Fibroblast of mammary gland (primary cell): Measurements from ENCODE around the gene C1orf53.

ENCODE experiments used
- DNase-seq: peaks from one replicate; pipeline ENCODE4 v3.0.0-alpha.2; 2010; ENCODE audit warnings: low read depth
- H3K4me3 ChIP-seq: 2 replicates; pipeline ENCODE4 v1.5.1; 2011; ENCODE audit warnings: low read depth, mild to moderate bottlenecking, low read length, moderate library complexity; ENCODE audit not compliant: control insufficient read depth
- TF ChIP-seq, protein P1 (sequence below): conservative IDR thresholded peaks from 2 replicates; pipeline ENCODE4 v1.5.1; 2011; ENCODE audit warnings: low read depth, low read length, inconsistent platforms; ENCODE audit not compliant: control insufficient read depth, insufficient read depth

The C1orf53 gene

DNA sequence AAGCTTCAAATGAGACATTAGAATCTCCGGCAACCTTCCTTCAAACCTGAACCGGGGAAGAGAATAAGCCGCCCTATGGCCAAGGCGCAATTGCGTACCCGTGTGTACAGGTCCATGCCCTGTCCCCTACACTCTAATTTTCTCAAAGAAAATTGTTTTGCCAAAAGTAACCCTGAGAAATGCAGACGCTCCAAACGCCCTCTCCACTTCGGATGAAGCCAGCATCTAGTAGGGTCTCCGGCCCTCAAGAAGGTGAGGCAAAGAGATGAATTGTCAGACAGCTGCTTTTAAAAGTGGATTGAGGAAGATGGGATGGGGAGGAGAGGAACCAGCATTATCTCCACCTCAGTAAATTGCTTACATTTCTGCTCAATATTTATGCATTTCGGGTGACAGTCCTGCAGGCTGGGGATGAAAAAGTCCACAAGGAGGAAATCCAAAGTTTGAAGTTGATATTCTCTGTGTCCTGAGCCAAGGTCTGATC, 14.1 kb downstream of the C1orf53 start:
- TF ChIP-seq, protein P1, sequence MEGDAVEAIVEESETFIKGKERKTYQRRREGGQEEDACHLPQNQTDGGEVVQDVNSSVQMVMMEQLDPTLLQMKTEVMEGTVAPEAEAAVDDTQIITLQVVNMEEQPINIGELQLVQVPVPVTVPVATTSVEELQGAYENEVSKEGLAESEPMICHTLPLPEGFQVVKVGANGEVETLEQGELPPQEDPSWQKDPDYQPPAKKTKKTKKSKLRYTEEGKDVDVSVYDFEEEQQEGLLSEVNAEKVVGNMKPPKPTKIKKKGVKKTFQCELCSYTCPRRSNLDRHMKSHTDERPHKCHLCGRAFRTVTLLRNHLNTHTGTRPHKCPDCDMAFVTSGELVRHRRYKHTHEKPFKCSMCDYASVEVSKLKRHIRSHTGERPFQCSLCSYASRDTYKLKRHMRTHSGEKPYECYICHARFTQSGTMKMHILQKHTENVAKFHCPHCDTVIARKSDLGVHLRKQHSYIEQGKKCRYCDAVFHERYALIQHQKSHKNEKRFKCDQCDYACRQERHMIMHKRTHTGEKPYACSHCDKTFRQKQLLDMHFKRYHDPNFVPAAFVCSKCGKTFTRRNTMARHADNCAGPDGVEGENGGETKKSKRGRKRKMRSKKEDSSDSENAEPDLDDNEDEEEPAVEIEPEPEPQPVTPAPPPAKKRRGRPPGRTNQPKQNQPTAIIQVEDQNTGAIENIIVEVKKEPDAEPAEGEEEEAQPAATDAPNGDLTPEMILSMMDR, result no peak
- DNase-seq, result no peak
- H3K4me3 ChIP-seq, result no peak overlapping the region

DNA sequence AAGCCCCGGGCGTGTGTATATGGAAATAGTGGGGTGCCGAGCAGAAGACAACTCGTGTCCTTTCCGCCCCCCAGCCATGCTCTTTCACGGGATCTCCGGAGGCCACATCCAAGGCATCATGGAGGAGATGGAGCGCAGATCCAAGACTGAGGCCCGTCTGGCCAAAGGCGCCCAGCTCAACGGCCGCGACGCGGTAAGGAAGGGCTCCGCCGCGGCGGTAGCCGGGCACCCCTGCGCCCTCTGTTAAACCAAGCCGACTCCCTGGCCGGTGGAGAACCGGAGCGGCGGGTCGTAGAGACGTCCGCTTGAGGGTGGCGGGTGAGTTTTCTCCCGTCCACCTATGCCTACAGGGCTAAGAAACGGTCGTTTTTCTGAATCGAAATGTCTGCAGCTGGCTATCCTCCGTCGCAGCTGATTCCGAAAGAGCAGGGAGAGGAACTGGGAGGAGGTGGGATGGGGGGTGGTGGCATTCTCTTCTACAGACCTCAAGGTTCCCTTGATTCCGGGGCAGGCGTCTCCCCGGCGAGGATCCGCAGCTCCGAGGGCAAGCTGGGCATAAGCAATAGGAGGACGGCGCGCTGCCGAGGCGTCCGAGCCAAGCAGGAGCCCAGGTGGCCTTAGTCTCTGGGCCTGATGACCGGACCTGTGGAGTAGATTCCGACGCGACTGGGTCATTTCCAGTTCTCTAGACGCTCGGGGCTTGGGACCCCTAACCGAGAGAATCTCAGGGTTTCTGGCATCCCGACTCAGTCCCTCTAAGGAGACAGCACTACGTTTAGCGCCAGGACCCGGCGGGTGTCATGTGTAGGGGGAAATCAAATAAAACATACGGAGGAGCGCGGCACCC, 15.6 kb downstream of the C1orf53 start:
- no peak for DNase-seq
- TF ChIP-seq, protein P1, result no peak
- peak overlapping the region; percentile 3 for H3K4me3 ChIP-seq

DNA sequence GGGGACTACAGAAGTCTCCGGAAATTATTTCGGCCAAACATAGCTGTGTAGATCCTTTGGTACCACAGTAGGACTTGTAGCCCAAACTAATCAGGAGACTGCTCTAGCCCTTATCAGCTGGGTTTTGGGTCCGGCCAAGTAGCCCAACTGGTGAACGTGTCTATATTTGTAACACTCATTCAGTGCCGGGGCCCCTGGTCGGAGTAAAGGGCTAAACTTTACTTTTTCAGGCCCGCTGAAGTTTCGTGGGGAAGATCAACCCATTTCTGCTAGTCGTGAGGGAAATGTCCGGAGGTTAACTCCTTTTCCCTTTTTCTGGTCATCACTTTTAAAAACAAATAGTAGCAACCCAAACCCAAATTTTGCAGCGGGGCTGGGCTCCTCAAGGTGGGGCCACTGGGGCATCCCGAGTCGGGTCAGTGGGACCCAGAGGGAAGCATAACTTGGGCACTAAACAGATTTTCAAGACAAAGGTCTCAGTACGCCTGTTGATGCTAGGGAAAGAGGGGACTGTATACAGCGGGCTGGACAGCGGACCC, 16.4 kb downstream of the C1orf53 start:
- TF ChIP-seq, protein P1, result no peak
- no peak for DNase-seq
- no peak overlapping the region for H3K4me3 ChIP-seq

DNA sequence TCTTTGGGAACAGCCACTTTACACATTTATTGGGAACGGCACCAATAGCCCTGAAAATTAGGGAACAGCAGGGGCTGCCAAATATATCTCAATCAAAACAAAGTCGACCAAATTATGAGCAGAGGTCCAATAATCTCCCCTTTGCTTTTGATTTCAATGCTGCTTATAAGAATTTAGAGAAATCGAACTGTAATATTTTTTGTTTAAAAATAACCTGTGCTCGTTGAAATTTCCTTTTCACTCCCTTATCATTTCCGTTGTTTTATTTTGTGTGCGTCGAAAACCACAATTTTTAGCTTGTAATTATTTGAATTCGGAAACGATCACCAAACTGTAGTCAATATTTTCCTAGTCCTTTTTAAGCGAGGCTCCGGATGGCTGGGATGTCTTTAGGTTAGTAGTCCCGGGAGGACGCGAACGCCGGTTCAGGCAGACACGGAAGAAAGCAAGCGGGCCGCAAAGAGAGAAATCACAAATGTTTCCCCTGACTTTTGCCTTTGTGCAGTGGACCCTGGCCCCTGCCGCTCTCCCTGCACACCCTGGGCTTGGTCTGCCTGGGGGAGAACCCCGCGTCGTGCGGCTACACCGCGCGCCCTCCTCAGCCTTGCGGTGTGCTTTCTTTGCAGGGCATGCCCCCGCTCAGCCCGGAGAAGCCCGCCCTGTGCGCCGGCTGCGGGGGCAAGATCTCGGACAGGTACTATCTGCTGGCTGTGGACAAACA, 17.1 kb downstream of the C1orf53 start:
- no peak for DNase-seq
- H3K4me3 ChIP-seq, result no peak overlapping the region
- TF ChIP-seq, protein P1, result no peak

DNA sequence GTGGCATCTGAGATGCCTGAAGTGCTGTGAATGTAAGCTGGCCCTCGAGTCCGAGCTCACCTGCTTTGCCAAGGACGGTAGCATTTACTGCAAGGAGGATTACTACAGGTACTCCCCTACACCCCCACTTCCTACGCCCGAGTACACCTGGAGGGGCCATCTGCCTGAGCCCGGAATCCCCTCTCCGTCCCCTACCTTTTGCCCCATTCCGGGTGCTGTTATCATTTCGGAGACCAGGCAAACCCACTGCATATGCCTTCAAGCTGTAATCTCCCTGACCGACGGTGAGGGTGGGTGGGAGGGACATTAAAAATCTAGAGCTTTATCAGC, 17.6 kb downstream of the C1orf53 start:
- no peak for DNase-seq
- no peak overlapping the region for H3K4me3 ChIP-seq
- TF ChIP-seq, protein P1, result no peak

DNA sequence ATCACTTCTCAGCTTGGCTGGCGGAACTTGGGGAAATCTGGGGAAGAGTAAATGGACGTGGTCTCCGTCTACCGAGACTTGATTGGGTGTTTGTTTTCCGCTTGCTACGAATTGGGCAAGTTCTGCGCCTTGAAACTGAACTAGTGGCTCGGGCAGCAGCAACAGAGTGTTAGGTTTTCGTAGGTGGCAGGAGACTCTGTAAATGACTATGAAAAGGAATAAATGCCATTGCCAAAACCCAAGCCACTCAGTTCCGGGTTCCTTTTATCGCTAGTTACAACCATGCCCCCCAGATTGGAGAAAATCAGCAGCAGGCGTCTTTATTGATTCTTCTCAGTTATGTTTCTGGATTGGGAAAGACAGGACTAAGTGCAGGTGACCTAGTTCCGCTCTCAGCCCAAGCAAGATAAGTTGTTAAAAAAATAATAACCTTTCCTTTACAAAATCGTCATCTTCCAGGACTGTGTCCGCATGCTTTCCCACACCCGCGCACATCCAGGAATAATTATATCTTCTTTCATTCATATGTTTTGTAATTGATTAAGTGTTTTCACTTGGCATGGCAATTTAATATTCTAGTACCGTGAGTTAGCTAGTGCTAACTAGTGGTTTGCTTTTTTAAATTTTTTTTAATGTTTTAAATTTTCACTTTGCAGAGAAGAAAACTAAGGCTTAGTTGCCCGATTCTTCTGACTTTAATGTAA, 18.1 kb downstream of the C1orf53 start:
- no peak overlapping the region for H3K4me3 ChIP-seq
- TF ChIP-seq, protein P1, result no peak
- no peak for DNase-seq
